CD4-positive, alpha-beta T cell treated with Interleukin-15 for 1 hour (primary cell): ENCODE measurements around the gene GRK5.
"Not testable (repeated sequence)": the region's sequence is repeated elsewhere in the genome, so short reads cannot be mapped to it uniquely, and the experiment has no call there.

Source experiments
- DNase-seq: peaks from one replicate; pipeline ENCODE4 v3.0.0-alpha.2; 2020

The GRK5 gene

GRCh38 chr10:119225083-119225658 lies 17.8 kb downstream of the GRK5 start:
- DNase-seq: no peak

- no peak for DNase-seq
Measured at GRCh38 chr10:119227825-119228224, 20.5 kb downstream of the GRK5 start.

- DNase-seq: no peak
Measured at GRCh38 chr10:119231654-119232053, 24.3 kb downstream of the GRK5 start.

- DNase-seq: not testable (repeated sequence)
Measured at GRCh38 chr10:119232439-119232838, 25.1 kb downstream of the GRK5 start.

GRCh38 chr10:119233123-119233820 lies 25.9 kb downstream of the GRK5 start:
- DNase-seq: no peak

- DNase-seq: no peak
Measured at GRCh38 chr10:119233821-119234220, 26.4 kb downstream of the GRK5 start.

GRCh38 chr10:119235356-119235755 lies 28.0 kb downstream of the GRK5 start:
- DNase-seq: no peak

- DNase-seq: no peak
Measured at GRCh38 chr10:119237722-119238436, 30.5 kb downstream of the GRK5 start.

GRCh38 chr10:119238577-119238976 lies 31.2 kb downstream of the GRK5 start:
- DNase-seq: no peak

GRCh38 chr10:119239015-119239414 lies 31.6 kb downstream of the GRK5 start:
- DNase-seq: not testable (repeated sequence)

- DNase-seq: not testable (repeated sequence)
Measured at GRCh38 chr10:119239630-119240029, 32.3 kb downstream of the GRK5 start.

GRCh38 chr10:119241066-119241465 lies 33.7 kb downstream of the GRK5 start:
- no peak for DNase-seq

- no peak for DNase-seq
Measured at GRCh38 chr10:119242186-119242585, 34.8 kb downstream of the GRK5 start.

GRCh38 chr10:119243488-119243887 lies 36.1 kb downstream of the GRK5 start:
- no peak for DNase-seq

GRCh38 chr10:119243967-119244366 lies 36.6 kb downstream of the GRK5 start:
- DNase-seq: no peak

- DNase-seq: no peak
Measured at GRCh38 chr10:119245272-119245671, 37.9 kb downstream of the GRK5 start.

- no peak for DNase-seq
Measured at GRCh38 chr10:119246862-119247549, 39.6 kb downstream of the GRK5 start.

- DNase-seq: no peak
Measured at GRCh38 chr10:119247550-119247894, 40.2 kb downstream of the GRK5 start.

GRCh38 chr10:119248184-119248583 lies 40.8 kb downstream of the GRK5 start:
- DNase-seq: no peak

GRCh38 chr10:119248681-119249080 lies 41.3 kb downstream of the GRK5 start:
- DNase-seq: no peak

- no peak for DNase-seq
Measured at GRCh38 chr10:119250641-119251314, 43.4 kb downstream of the GRK5 start.

- no peak for DNase-seq
Measured at GRCh38 chr10:119251315-119251708, 43.9 kb downstream of the GRK5 start.

- DNase-seq: no peak
Measured at GRCh38 chr10:119252051-119252465, 44.7 kb downstream of the GRK5 start.
